ENCODE data around the gene RELL1. TPM values are rescaled to one million over a fixed set of nuclear protein-coding genes. Genes with fewer than 3 reads are reported as not detected.

Gene RELL1
- total and polyA plus RNA-seq, 10 of the 15 experiments (the other 5 are each of a cell fraction or from before 2014, with no cell fraction given), result 0.20 to 10.9 (median 3.9) TPM

DNA sequence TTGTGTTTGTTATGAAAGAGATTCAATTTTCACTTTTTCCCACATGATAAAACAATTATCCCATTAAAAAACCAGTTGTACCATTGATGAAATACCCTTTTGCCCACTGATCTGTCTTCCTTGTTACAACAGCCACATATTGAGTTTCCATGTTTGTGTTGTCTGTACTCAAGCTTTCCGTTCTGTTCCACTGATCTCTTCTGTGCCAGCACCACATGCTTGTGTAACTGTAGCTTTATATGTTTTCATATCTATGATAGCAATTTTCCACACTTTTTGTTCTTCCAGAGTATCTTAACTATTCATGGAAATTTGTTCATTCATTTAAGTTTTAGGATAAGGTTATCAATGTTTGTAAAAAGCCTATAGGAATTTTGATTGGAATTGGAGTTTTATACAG, 24.3 kb upstream of the RELL1 start:
- Histone ChIP-seq H3K4me3 (no peak overlapping the region), H3K4me2 (ENCODE audit: control insufficient read depth, insufficient read depth) (no peak overlapping the region), H4K20me1 (ENCODE audit: control insufficient read depth, insufficient read depth) (no peaks in the 10 kb centered on the region), H3K9ac (ENCODE audit: control insufficient read depth, insufficient read depth, low read length) (no peak overlapping the region), H3K27ac (ENCODE audit: control insufficient read depth, insufficient read depth) (no peak overlapping the region), H3K36me3 (ENCODE audit: control insufficient read depth in 2 of 2, insufficient read depth in 2 of 2, low read length in 1 of 2) (no peaks in the 10 kb centered on the region), H2AFZ (ENCODE audit: control insufficient read depth, low read depth, low read length) (no peak overlapping the region), H3K4me1 (ENCODE audit: control insufficient read depth, insufficient read depth, low read length) (peaks cover 6% of the 10 kb centered on the region; the same call in 1 of the 2 replicates), H3K27me3 (replicated peaks in 1 of 2; ENCODE audit: control insufficient read depth in 2 of 2, insufficient read depth in 2 of 2, low read length in 1 of 2) (no peaks in the 10 kb centered on the region; a peak in 1 of 4 replicates), H3K9me3 (replicated peaks; ENCODE audit: control insufficient read depth, insufficient read depth, low read length) (no peaks in the 10 kb centered on the region), H3K79me2 (ENCODE audit: control insufficient read depth, insufficient read depth, low read length) (no peaks in the 10 kb centered on the region)
- no TSS peak for BruUV-seq (replicated peaks)
- intact Hi-C loops (cut with micrococcal nuclease; ENCODE audit: unreplicated experiment), result no loop called here
- POLR2A ChIA-PET, result interaction anchor here (0.6 kb wide), 1 partner anchor 30 kb away, joined by 6 read pairs; no protein-coding TSS in a partner anchor
- 95% methylated on average over 1 of the region's 1 CpG for WGBS (ENCODE audit: insufficient coverage, insufficient replicate concordance, low lambda C conversion rate, missing lambda C conversion rate)
- in situ Hi-C loops (cut with MboI), result no loop called here
- no peak for TF ChIP-seq KLF5 (IDR thresholded peaks at IDR 0.05; ENCODE audit: partially characterized antibody)
- no peak for TF ChIP-seq NR2C2 (IDR thresholded peaks at IDR 0.05; ENCODE audit: borderline replicate concordance, control insufficient read depth, insufficient read length, low read depth)
- no peak for TF ChIP-seq NFYB (IDR thresholded peaks at IDR 0.05; ENCODE audit: insufficient read depth, low read depth, low read length)
- no peak for TF ChIP-seq RELA (IDR thresholded peaks at IDR 0.05; ENCODE audit: borderline replicate concordance, partially characterized antibody)
- TF ChIP-seq CREB1 (IDR thresholded peaks at IDR 0.05; ENCODE audit: low read depth), result no peak
- TF ChIP-seq ATF7 (IDR thresholded peaks at IDR 0.05; ENCODE audit: low read depth), result no peak
- TF ChIP-seq, protein P1, sequence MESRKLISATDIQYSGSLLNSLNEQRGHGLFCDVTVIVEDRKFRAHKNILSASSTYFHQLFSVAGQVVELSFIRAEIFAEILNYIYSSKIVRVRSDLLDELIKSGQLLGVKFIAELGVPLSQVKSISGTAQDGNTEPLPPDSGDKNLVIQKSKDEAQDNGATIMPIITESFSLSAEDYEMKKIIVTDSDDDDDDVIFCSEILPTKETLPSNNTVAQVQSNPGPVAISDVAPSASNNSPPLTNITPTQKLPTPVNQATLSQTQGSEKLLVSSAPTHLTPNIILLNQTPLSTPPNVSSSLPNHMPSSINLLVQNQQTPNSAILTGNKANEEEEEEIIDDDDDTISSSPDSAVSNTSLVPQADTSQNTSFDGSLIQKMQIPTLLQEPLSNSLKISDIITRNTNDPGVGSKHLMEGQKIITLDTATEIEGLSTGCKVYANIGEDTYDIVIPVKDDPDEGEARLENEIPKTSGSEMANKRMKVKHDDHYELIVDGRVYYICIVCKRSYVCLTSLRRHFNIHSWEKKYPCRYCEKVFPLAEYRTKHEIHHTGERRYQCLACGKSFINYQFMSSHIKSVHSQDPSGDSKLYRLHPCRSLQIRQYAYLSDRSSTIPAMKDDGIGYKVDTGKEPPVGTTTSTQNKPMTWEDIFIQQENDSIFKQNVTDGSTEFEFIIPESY (IDR thresholded peaks at IDR 0.05), result no peak
- TF ChIP-seq ZZZ3 (IDR thresholded peaks at IDR 0.05; ENCODE audit: control insufficient read depth, insufficient read length, low read depth), result no peak
- FAIRE-seq (no peak), ATAC-seq (no peak), DNase-seq (ENCODE audit: low read depth, low spot score) (no peak)
- CTCF ChIA-PET, result no interaction called here
- SMC1A ChIA-PET (ENCODE audit: uncharacterized antibody, unreplicated experiment), result no interaction called here
- RAD21 ChIA-PET (ENCODE audit: unreplicated experiment), result no interaction called here
